GM21619 (cell line): ENCODE results near the gene CLCA4.

Experiments
- ATAC-seq: cut with Tn5 transposase; IDR thresholded peaks from one replicate; pipeline ENCODE4 v1.9.1; 2021; ENCODE audit not compliant: unreplicated experiment

Gene CLCA4

GRCh38 chr1:86546787-86547221 is at the start of gene CLCA4:
TSS of gene CLCA4 (plus strand) at chr1:86547078. CDS start at chr1:86547120, 42 bp downstream.
- ATAC-seq: no peak

GRCh38 chr1:86498281-86498680 is 48.6 kb upstream of the CLCA4 start:
- no peak for ATAC-seq

GRCh38 chr1:86499987-86500593 is 46.8 kb upstream of the CLCA4 start:
- ATAC-seq: no peak

GRCh38 chr1:86500714-86501113 is 46.2 kb upstream of the CLCA4 start:
- no peak for ATAC-seq

GRCh38 chr1:86502125-86502646 is 44.7 kb upstream of the CLCA4 start:
- ATAC-seq: peak; percentile 61

GRCh38 chr1:86502721-86503405 is 44.0 kb upstream of the CLCA4 start:
- no peak for ATAC-seq

- ATAC-seq: no peak
Observed at GRCh38 chr1:86503406-86504136, 43.3 kb upstream of the CLCA4 start.

GRCh38 chr1:86504137-86504479 is 42.8 kb upstream of the CLCA4 start:
- ATAC-seq: no peak

GRCh38 chr1:86504895-86505563 is 41.8 kb upstream of the CLCA4 start:
- no peak for ATAC-seq

GRCh38 chr1:86505564-86505902 is 41.3 kb upstream of the CLCA4 start:
- no peak for ATAC-seq

- no peak for ATAC-seq
Observed at GRCh38 chr1:86507935-86508582, 38.8 kb upstream of the CLCA4 start.

- no peak for ATAC-seq
Observed at GRCh38 chr1:86508583-86508969, 38.3 kb upstream of the CLCA4 start.

- no peak for ATAC-seq
Observed at GRCh38 chr1:86515597-86515996, 31.3 kb upstream of the CLCA4 start.

- ATAC-seq: no peak
Observed at GRCh38 chr1:86516335-86516734, 30.5 kb upstream of the CLCA4 start.

- no peak for ATAC-seq
Observed at GRCh38 chr1:86517336-86517735, 29.5 kb upstream of the CLCA4 start.

GRCh38 chr1:86520789-86521521 is 25.9 kb upstream of the CLCA4 start:
- no peak for ATAC-seq

- ATAC-seq: no peak
Observed at GRCh38 chr1:86521522-86521891, 25.4 kb upstream of the CLCA4 start.

GRCh38 chr1:86522240-86522639 is 24.6 kb upstream of the CLCA4 start:
- no peak for ATAC-seq

- no peak for ATAC-seq
Observed at GRCh38 chr1:86523670-86524354, 23.1 kb upstream of the CLCA4 start.

GRCh38 chr1:86527306-86527705 is 19.6 kb upstream of the CLCA4 start:
- ATAC-seq: no peak
